ENCODE measurements around the gene APOA5. TPM values are rescaled to one million over a fixed set of nuclear protein-coding genes. Genes with fewer than 3 reads are reported as not detected.

APOA5 gene
- total RNA-seq, 4 donors from 2014 or later: not detected

DNA sequence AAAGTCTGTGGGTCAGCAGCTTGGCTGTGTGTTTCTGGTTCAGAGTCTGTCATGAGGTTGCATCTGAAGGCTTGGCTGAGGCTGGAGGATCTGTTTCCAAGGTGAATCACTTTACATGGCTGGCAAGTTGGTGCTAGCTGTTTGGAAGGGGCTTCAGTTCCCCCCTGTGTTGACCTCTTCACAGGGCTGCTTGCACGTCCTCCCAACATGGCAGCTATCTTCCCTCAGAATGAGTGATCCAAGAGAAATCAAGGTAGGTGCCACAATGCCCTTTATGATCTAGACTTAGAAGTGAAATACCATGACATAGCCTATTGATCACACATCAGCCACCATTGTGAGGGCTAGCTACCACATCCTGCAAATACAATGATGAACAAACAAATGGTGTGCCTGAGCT is 21.5 kb upstream of the APOA5 start:
- Histone ChIP-seq H3K27ac (no peak overlapping the region), H3K9me3 (no peaks in the 10 kb centered on the region), H3K36me3 (no peaks in the 10 kb centered on the region), H3K4me3 (replicated peaks in 1 of 3) (no peak overlapping the region), H3K27me3 (no peaks in the 10 kb centered on the region), H3K4me1 (no peaks in the 10 kb centered on the region)
- DNase-seq: no peak
- WGBS, 2 donors: 93 to 100% methylated on average over 1 of the region's 1 CpG
- intact Hi-C loops (cut with DNase I): no loop called here
- TF ChIP-seq CTCF (IDR thresholded peaks at IDR 0.05): no peak
- no peak for TF ChIP-seq POLR2A (IDR thresholded peaks at IDR 0.05)

DNA sequence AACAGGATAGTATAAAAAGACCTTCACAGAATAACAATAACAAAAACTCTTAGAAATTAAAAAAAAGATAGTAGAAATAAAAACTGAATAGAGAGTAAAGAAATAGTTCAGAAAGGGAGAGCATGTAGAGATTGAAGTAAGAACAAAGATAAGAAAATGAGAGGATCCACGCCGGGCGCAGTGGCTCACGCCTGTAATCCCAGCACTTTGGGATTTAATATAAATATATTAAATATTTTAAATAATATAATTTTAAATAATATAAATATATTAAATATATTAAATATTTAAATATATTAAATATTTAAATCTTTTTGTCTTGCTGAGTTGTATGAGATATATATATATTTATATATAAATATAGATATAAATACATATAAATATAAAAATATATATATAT is 20.4 kb upstream of the APOA5 start:
- DNase-seq: no peak
- intact Hi-C loops (cut with DNase I): no loop called here
- Histone ChIP-seq H3K4me1 (no peaks in the 10 kb centered on the region), H3K9me3 (no peaks in the 10 kb centered on the region), H3K4me3 (replicated peaks in 1 of 3) (no peak overlapping the region), H3K27me3 (no peaks in the 10 kb centered on the region), H3K36me3 (no peaks in the 10 kb centered on the region), H3K27ac (no peak overlapping the region)
- WGBS, 2 donors: 97% methylated on average over 4 of the region's 4 CpGs
- TF ChIP-seq POLR2A (IDR thresholded peaks at IDR 0.05) (no peak), CTCF (IDR thresholded peaks at IDR 0.05) (no peak)

GRCh38 chr11:116811194-116811593 is 19.5 kb upstream of the APOA5 start:
- Histone ChIP-seq H3K4me1 (peaks cover 0 to 3% of the 10 kb centered on the region in 2 donors), H3K9me3 (no peaks in the 10 kb centered on the region), H3K4me3 (replicated peaks in 1 of 3) (no peak overlapping the region), H3K27me3 (no peaks in the 10 kb centered on the region), H3K27ac (no peak overlapping the region), H3K36me3 (no peaks in the 10 kb centered on the region)
- 90% methylated on average over 3 of the region's 3 CpGs for WGBS, 2 donors
- DNase-seq: no peak
- TF ChIP-seq POLR2A (IDR thresholded peaks at IDR 0.05) (no peak), CTCF (IDR thresholded peaks at IDR 0.05) (no peak)
- intact Hi-C loops (cut with DNase I): no loop called here

- H3K4me1 ChIP-seq: peaks cover 0 to 6% of the 10 kb centered on the region in 2 donors
- no peaks in the 10 kb centered on the region for H3K36me3 ChIP-seq
- no peaks in the 10 kb centered on the region for H3K27me3 ChIP-seq
- DNase-seq: no peak
- intact Hi-C loops (cut with DNase I): no loop called here
- no peak overlapping the region for H3K27ac ChIP-seq
- H3K9me3 ChIP-seq: no peaks in the 10 kb centered on the region
- no peak for TF ChIP-seq CTCF (IDR thresholded peaks at IDR 0.05)
- no peak for TF ChIP-seq POLR2A (IDR thresholded peaks at IDR 0.05)
- no peak overlapping the region for H3K4me3 ChIP-seq (replicated peaks in 1 of 3)
- WGBS, 2 donors: 89 to 94% methylated on average over 14 of the region's 14 CpGs
These were observed 16.8 kb upstream of the APOA5 start for GRCh38 chr11:116808262-116809175.

- TF ChIP-seq CTCF (IDR thresholded peaks at IDR 0.05): no peak
- no peak for TF ChIP-seq POLR2A (IDR thresholded peaks at IDR 0.05)
- Histone ChIP-seq H3K36me3 (no peaks in the 10 kb centered on the region), H3K27me3 (no peaks in the 10 kb centered on the region), H3K9me3 (no peaks in the 10 kb centered on the region), H3K4me3 (replicated peaks in 1 of 3) (no peak overlapping the region), H3K27ac (no peak overlapping the region), H3K4me1 (peaks cover 0 to 6% of the 10 kb centered on the region in 2 donors)
- intact Hi-C loops (cut with DNase I): no loop called here
- WGBS, 2 donors: 93 to 95% methylated on average over 6 of the region's 6 CpGs
- no peak for DNase-seq
These were observed 16.1 kb upstream of the APOA5 start for GRCh38 chr11:116807601-116808261.
